Ishikawa (cell line): ENCODE results near the gene GJB6.

Source experiments
- CEBPB ChIP-seq: IDR thresholded peaks from 2 replicates; pipeline ENCODE4 v1.6.1; 2012
- CREB1 ChIP-seq: IDR thresholded peaks from 2 replicates; pipeline ENCODE4 v1.6.1; 2012; ENCODE audit warnings: low read depth
- EGR1 ChIP-seq: IDR thresholded peaks from 2 replicates; pipeline ENCODE4 v1.6.1; 2012
- EP300 ChIP-seq: IDR thresholded peaks from 2 replicates; pipeline ENCODE4 v1.6.1; 2012; ENCODE audit warnings: borderline replicate concordance
- FOXM1 ChIP-seq: IDR thresholded peaks from 2 replicates; pipeline ENCODE4 v1.6.1; 2012; ENCODE audit warnings: low read depth, borderline replicate concordance
- NFIC ChIP-seq: IDR thresholded peaks from 2 replicates; pipeline ENCODE4 v1.6.1; 2012
- RAD21 ChIP-seq: IDR thresholded peaks from 2 replicates; pipeline ENCODE4 v1.6.1; 2012; ENCODE audit warnings: low read depth
- TAF1 ChIP-seq: IDR thresholded peaks from 2 replicates; pipeline ENCODE4 v1.6.1; 2012; ENCODE audit warnings: low read depth, mild to moderate bottlenecking
- TCF12 ChIP-seq: IDR thresholded peaks from 2 replicates; pipeline ENCODE4 v1.6.1; 2012; ENCODE audit warnings: low read depth
- TEAD4 ChIP-seq: IDR thresholded peaks from 2 replicates; pipeline ENCODE4 v1.6.1; 2012
- YY1 ChIP-seq: IDR thresholded peaks from 2 replicates; pipeline ENCODE4 v1.6.1; 2012; ENCODE audit warnings: low read depth
- ZBTB7A ChIP-seq: IDR thresholded peaks from 2 replicates; pipeline ENCODE4 v1.6.1; 2012; ENCODE audit warnings: low read depth
- TF ChIP-seq, protein P1 (sequence below): IDR thresholded peaks from 2 replicates; pipeline ENCODE4 v1.6.1; 2012; ENCODE audit warnings: low read depth, mild to moderate bottlenecking
- TF ChIP-seq, protein P2 (sequence below): IDR thresholded peaks from 2 replicates; pipeline ENCODE4 v1.6.1; 2012
- TF ChIP-seq, protein P3 (sequence below): IDR thresholded peaks from 2 replicates; pipeline ENCODE4 v1.6.1; 2012

GJB6 gene

DNA sequence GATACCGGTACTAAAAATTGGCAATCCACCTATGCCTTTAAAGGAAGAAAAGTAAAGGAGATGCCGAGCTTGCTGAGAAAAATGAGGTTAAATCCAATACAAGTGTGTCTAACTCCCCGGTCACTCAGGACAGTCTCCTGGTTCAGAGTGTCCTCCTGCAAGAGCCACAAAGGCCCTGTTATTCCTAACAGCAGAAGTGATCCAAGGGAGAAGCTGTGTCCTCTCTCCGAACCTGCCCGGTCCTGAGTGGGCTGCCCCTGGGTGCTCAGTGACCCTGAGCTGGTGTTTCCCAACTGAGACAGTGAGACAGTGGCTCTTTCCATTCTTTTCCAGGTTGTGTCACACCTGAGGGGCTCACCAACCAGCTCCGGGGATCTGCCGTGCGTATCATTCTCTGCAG is 4.8 kb downstream of the GJB6 start:
- TF ChIP-seq NFIC: no peak

DNA sequence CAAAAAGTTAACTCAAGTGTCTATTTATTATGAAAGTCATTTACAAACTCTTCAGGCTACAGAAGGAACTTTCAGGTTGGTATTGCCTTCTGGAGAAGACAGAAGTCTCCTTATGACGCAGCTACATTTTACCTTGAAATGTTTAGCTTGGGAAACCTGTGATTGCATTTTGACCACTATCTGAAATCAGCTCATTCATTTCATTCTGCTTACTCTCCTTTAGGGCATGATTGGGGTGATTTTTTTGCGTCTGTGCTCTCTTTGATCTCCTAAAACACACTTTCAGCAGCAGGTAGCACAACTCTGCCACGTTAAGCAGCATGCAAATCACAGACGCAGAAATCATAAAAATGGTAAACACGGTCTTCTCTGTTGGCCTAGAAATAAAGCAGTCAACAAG is 9.6 kb downstream of the GJB6 start:
- no peak for TF ChIP-seq RAD21
- TF ChIP-seq EP300: no peak
- no peak for TF ChIP-seq ZBTB7A
- TF ChIP-seq TAF1: no peak
- no peak for TF ChIP-seq CREB1
- no peak for TF ChIP-seq CEBPB
- TF ChIP-seq, protein P1, sequence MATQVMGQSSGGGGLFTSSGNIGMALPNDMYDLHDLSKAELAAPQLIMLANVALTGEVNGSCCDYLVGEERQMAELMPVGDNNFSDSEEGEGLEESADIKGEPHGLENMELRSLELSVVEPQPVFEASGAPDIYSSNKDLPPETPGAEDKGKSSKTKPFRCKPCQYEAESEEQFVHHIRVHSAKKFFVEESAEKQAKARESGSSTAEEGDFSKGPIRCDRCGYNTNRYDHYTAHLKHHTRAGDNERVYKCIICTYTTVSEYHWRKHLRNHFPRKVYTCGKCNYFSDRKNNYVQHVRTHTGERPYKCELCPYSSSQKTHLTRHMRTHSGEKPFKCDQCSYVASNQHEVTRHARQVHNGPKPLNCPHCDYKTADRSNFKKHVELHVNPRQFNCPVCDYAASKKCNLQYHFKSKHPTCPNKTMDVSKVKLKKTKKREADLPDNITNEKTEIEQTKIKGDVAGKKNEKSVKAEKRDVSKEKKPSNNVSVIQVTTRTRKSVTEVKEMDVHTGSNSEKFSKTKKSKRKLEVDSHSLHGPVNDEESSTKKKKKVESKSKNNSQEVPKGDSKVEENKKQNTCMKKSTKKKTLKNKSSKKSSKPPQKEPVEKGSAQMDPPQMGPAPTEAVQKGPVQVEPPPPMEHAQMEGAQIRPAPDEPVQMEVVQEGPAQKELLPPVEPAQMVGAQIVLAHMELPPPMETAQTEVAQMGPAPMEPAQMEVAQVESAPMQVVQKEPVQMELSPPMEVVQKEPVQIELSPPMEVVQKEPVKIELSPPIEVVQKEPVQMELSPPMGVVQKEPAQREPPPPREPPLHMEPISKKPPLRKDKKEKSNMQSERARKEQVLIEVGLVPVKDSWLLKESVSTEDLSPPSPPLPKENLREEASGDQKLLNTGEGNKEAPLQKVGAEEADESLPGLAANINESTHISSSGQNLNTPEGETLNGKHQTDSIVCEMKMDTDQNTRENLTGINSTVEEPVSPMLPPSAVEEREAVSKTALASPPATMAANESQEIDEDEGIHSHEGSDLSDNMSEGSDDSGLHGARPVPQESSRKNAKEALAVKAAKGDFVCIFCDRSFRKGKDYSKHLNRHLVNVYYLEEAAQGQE: no peak
- TF ChIP-seq, protein P2, sequence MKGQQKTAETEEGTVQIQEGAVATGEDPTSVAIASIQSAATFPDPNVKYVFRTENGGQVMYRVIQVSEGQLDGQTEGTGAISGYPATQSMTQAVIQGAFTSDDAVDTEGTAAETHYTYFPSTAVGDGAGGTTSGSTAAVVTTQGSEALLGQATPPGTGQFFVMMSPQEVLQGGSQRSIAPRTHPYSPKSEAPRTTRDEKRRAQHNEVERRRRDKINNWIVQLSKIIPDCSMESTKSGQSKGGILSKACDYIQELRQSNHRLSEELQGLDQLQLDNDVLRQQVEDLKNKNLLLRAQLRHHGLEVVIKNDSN: no peak
- TF ChIP-seq, protein P3, sequence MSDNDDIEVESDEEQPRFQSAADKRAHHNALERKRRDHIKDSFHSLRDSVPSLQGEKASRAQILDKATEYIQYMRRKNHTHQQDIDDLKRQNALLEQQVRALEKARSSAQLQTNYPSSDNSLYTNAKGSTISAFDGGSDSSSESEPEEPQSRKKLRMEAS: no peak
- TF ChIP-seq TEAD4: no peak
- no peak for TF ChIP-seq TCF12
- TF ChIP-seq FOXM1: no peak
- TF ChIP-seq NFIC: no peak
- TF ChIP-seq YY1: no peak
- no peak for TF ChIP-seq EGR1

DNA sequence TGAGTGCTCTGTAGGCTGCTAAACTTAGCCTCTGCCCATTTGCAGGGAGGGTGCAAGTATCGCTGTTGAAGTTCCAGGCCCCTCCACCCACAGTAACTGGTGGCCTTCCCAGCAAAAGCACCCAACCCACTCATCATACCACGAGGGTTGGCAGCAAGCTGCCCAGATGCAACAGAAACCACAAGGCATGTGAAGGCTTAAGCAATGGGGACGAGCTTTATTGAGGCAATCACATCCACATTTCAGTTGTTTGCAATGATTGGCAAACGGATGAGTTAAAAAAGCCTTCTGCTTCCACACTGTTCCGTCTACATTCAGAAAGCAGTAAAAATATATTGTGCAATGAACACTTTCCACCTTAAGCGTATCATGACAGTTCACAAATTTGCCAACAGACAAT is 10.3 kb downstream of the GJB6 start:
- TF ChIP-seq CEBPB: no peak
- TF ChIP-seq EP300: no peak
- TF ChIP-seq, protein P3: no peak
- TF ChIP-seq TEAD4: no peak
- TF ChIP-seq, protein P1: no peak
- TF ChIP-seq EGR1: no peak
- TF ChIP-seq ZBTB7A: no peak
- TF ChIP-seq YY1: no peak

DNA sequence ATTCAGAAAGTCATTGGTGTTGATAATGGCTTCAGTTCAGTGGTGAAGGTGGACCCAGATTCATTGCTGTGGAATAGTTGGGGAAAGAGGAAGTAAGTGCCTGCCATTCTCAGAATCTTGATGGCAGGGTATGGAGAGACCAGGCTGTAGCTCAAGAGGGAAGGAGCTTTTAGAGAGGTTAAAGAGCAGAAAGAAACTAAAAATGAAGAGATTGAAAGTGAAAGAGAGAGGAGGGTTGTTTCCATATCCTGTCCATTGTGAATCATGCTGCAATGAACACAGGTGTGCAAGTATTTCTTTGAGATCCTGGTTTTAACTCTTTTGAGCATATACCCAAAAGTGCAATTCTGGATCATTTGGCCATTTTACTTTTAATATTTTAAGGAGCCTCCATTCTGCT is 12.5 kb downstream of the GJB6 start:
- no peak for TF ChIP-seq TAF1
- TF ChIP-seq, protein P1: no peak

DNA sequence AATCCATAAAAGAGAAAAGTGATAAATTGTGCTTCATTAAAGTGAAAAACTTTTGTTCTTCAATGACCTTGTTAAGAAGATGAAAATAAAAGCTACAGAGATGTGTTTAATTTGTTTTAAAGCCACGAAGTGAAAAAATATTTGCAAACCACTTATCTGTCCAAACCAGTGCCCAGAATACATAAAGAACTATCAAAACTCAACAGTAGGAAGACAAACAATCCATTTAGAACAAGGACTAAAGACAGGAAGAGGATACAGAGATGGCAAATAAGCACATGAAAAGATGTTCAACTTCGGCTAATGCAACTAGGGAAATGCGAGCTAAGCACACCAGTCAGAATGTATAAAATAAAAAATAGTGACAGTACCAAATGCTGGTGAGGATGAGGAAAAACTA is 15.0 kb downstream of the GJB6 start:
- TF ChIP-seq EGR1 (no peak), CEBPB (no peak), NFIC (no peak), TCF12 (no peak), ZBTB7A (no peak), RAD21 (no peak)
- TF ChIP-seq, protein P3: no peak

DNA sequence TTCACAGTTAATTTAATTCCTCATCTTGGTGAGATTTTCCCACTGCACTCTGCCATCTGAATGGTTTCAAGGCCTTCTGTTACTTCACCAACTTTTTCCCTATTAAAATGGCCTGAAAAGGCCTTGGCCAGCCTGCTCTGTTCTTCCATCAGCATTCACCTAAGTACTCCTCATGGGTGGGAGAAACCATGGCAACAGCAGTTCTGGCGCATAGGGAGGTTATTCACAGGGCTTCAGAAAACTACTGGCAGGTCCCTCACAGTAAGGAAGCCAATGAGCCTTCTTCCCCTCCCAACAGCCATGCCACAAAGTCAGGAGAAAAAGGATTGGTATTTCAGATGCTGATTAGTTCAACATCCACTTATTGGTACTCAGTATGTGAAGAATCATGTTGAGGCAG is 22.2 kb downstream of the GJB6 start:
- TF ChIP-seq TCF12 (no peak), EGR1 (no peak), TAF1 (no peak), NFIC (no peak), TEAD4 (no peak), EP300 (no peak)
- TF ChIP-seq, protein P2: no peak
- TF ChIP-seq, protein P1: no peak
